AG04450 (cell line): ENCODE results near the gene USP15. TPM values are rescaled to one million over a fixed set of nuclear protein-coding genes. Genes with fewer than 3 reads are reported as not detected.

Experiments used
- CTCF ChIA-PET: fragments of 300-600, 350-600 bp; formaldehyde crosslinking; extraction: SDS; loops from one replicate; lab custom pipeline; 2022; ENCODE audit warnings: antibody characterized with exemption, inconsistent platforms; lab: Charles Lee
- POLR2A ChIA-PET: fragments of 350-600 bp; formaldehyde crosslinking; extraction: SDS; loops from one replicate; lab custom pipeline; 2021; ENCODE audit warnings: antibody characterized with exemption, inconsistent platforms; lab: Yijun Ruan, JAX
- DNase-seq: peaks from one replicate; pipeline ENCODE4 v3.0.0-alpha.2; 2011; ENCODE audit warnings: low read depth, low spot score
- H3K27ac ChIP-seq: one replicate; pipeline ENCODE4 v1.5.1; 2012; ENCODE audit warnings: low read depth, low read length, control low read depth
- H3K27me3 ChIP-seq: one replicate; pipeline ENCODE4 v1.6.0; 2012; ENCODE audit warnings: low read length; ENCODE audit not compliant: control insufficient read depth, insufficient read depth
- H3K4me3 ChIP-seq: 2 replicates; pipeline ENCODE4 v1.5.1; 2011; ENCODE audit warnings: mild to moderate bottlenecking, low read depth, low read length, control low read depth
- H3K9me3 ChIP-seq: 2 replicates; pipeline ENCODE4 v1.5.1; 2012; ENCODE audit warnings: low read length; ENCODE audit not compliant: control insufficient read depth, insufficient read depth
- CTCF ChIP-seq: IDR thresholded peaks from 2 replicates; pipeline ENCODE4 v1.5.1; 2011; ENCODE audit warnings: low read depth, low read length, control low read depth, inconsistent platforms
- polyA plus RNA-seq: library from polyadenylated mRNA; depleted of rRNA; stranded (reverse); fragments of >200 nt; gene quantifications from 2 replicates; pipeline ENCODE4 v1.2.3, GENCODE V29; 2011

Gene USP15
- polyA plus RNA-seq, 1 experiment, result 64.4 TPM

GRCh38 chr12:62426089-62426488, 165.9 kb downstream of the USP15 start:
- no peaks in the 10 kb centered on the region for H3K9me3 ChIP-seq
- TF ChIP-seq CTCF, result no peak
- H3K27ac ChIP-seq, result no peak overlapping the region
- DNase-seq, result no peak
- no peak overlapping the region for H3K4me3 ChIP-seq
- H3K27me3 ChIP-seq, result peaks cover 2% of the 10 kb centered on the region
- ChIA-PET CTCF (interaction anchor here (1.1 to 1.5 kb wide), 3 partner anchors 9 to 374 kb away, joined by 3 to 6 read pairs (median 3); no protein-coding TSS in a partner anchor), POLR2A (no interaction called here)

- Histone ChIP-seq H3K27me3 (peaks cover 16% of the 10 kb centered on the region), H3K4me3 (no peak overlapping the region), H3K27ac (no peak overlapping the region), H3K9me3 (no peaks in the 10 kb centered on the region)
- no peak for TF ChIP-seq CTCF
- ChIA-PET POLR2A (no interaction called here), CTCF (interaction anchor here (0.5 to 1.4 kb wide), 2 partner anchors 9 to 29 kb away, joined by 3 to 4 read pairs; no protein-coding TSS in a partner anchor)
- DNase-seq, result no peak
Observed at GRCh38 chr12:62429457-62429856, 169.3 kb downstream of the USP15 start.

- Histone ChIP-seq H3K9me3 (no peaks in the 10 kb centered on the region), H3K27me3 (peaks cover 26% of the 10 kb centered on the region), H3K27ac (no peak overlapping the region), H3K4me3 (peak overlapping the region; percentile 61)
- no peak for TF ChIP-seq CTCF
- ChIA-PET CTCF (interaction anchor here (0.6 to 4.9 kb wide), 14 partner anchors 9 to 634 kb away, joined by 3 to 128 read pairs (median 4); partner anchors contain the start of gene USP15), POLR2A (interaction anchor here (0.7 kb wide), 1 partner anchor 32 kb away, joined by 3 read pairs; the partner anchor contains the start of gene MON2)
- no peak for DNase-seq
Observed at GRCh38 chr12:62434494-62435302, 174.5 kb downstream of the USP15 start.

- ChIA-PET CTCF (interaction anchor here (0.5 to 4.9 kb wide), 35 partner anchors 8 to 1799 kb away, joined by 3 to 128 read pairs (median 3); partner anchors contain the start of genes MON2 and USP15), POLR2A (interaction anchor here (0.7 kb wide), 1 partner anchor 168 kb away, joined by 3 read pairs; no protein-coding TSS in a partner anchor)
- H3K4me3 ChIP-seq, result peak overlapping the region; percentile 61
- H3K9me3 ChIP-seq, result no peaks in the 10 kb centered on the region
- H3K27me3 ChIP-seq, result peaks cover 26% of the 10 kb centered on the region
- no peak overlapping the region for H3K27ac ChIP-seq
- peak; percentile 49 for DNase-seq
- peak; percentile 75 for TF ChIP-seq CTCF
Observed at GRCh38 chr12:62435303-62436163, 175.3 kb downstream of the USP15 start.
